ENCODE results near the gene RREB1.

The RREB1 gene

DNA sequence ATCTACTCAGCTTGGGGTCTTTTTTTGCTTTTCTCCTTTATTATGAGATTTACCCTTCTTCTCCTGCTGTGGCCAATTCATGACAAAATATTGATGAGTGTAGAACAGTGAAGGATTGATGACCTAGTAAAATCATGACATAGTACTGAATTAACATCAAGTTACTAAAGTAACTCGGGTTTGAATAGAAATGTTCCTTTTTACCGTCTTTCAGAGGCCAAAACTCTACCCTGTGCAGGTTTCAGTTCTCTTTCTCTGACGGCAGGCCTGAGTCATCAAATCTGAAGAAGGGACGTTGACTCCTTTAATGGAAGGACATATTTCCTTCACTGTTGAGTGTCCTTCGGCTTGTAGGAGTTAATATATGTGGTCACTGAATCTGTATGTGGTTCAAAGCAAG lies 80.7 kb downstream of the RREB1 start:
- no peak for DNase-seq (ENCODE audit: low read depth in 1 of 2, low spot score in 1 of 2)

DNA sequence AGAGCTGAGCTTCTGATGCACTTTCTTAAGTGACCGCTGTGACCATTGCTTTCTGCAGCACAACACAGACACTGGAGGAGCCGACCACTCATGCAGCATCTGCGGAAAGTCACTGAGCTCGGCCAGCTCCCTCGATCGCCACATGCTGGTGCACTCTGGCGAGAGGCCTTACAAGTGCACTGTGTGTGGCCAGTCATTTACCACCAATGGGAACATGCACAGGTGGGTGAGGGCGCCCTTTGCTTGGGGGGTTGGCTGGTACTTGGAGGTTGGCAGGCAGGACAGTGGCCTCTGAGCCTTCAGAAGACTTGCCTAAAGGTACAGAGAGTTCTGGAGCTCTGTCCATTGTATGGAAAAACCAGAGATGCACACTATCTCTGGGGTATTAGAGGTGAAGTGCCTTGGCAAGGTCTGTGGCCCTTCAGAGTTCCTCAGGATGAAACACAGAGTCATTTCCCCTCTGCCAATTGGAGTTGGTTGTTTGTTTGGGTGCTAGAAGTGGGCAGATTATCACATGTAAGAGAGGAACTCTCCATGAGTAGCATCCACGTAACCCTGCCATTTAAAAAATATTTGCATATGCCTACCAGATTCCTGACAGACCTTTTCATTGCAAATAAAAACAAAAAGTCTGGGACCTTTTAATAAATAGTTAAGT lies 81.5 kb downstream of the RREB1 start:
- no peak for DNase-seq (ENCODE audit: low read depth in 1 of 2, low spot score in 1 of 2)

- no peak for DNase-seq (ENCODE audit: low read depth in 1 of 2, low spot score in 1 of 2)
Observed at GRCh38 chr6:7190791-7191190, 83.0 kb downstream of the RREB1 start.

DNA sequence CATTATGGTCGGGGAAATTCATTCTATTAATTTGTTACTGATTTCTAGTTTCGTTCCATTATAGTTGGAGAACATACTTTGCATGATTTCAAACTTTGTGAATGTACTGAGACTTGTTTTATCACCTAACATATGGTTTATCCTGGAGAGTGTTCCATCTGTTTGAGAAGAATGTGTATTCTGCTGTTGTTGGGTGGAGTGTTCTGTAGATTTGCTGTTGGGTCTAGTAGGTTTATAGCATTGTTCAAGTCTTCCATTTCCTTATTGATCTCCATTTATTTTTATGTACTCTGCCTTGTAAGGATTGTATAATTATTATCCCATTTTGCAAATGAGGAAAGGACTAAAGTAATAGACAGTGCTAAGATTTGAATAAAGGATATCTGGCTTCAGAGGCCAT lies 85.4 kb downstream of the RREB1 start:
- DNase-seq (ENCODE audit: low read depth in 1 of 2, low spot score in 1 of 2): no peak

- no peak for DNase-seq (ENCODE audit: low read depth in 1 of 2, low spot score in 1 of 2)
Observed at GRCh38 chr6:7194657-7195056, 86.9 kb downstream of the RREB1 start.

DNA sequence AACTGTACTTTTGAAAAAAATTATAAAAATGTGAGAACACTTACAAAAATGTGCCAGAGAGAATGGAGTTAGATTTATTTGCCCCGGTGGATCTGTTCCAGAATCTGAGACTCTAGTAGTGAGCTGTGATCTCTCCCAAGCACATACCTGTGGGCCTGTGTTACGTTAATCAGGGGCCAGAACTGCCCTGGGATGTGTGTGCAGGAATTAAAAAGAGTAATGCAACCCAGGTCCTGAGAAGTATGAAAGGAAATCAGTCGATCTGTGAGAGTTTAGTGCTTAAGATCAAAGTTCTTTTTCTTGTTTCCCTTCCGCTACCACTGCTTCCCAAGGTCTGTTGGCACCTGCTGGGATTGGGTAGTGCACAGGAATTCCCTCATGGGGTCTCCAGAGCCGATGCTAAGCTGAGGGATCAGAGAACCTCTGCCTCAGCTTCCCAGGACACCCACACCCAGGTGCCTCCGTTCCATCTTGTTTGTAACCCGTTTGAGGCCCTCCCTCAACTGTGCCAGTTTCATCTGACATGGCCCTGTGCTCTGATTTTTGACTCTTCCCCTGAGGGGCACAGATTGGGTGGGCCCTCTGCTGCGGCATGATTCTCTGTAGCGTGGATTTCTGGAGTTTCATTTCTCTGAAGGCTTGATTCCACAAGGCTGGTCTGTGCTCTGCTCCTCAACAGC lies 87.7 kb downstream of the RREB1 start:
- no peak for DNase-seq (ENCODE audit: low read depth in 1 of 2, low spot score in 1 of 2)

DNA sequence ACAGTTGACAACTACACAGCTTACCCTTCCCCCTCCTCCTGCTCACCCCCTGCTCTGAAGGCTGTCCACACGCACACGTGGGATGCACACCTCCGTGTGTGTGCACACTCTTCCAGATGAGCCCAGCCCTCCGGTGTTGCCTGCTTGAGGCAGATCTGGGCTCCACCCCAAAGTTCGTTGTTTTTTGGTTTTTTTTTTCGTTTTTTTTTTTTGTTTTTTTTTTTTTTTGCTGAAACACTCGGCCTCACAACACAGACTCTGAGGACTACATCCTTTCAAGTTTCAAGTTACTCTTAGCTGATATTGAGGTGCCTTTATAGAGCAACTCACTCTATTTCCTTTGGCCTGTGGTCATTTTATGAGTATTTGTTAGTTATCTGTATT lies 88.2 kb downstream of the RREB1 start:
- DNase-seq (ENCODE audit: low read depth in 1 of 2, low spot score in 1 of 2): no peak

- DNase-seq (ENCODE audit: low read depth in 1 of 2, low spot score in 1 of 2): no peak
Observed at GRCh38 chr6:7196685-7197283, 89.0 kb downstream of the RREB1 start.

GRCh38 chr6:7197747-7198146 lies 90.0 kb downstream of the RREB1 start:
- no peak for DNase-seq (ENCODE audit: low read depth in 1 of 2, low spot score in 1 of 2)

GRCh38 chr6:7198833-7199800 lies 91.4 kb downstream of the RREB1 start:
- no peak for DNase-seq (ENCODE audit: low read depth in 1 of 2, low spot score in 1 of 2)

DNA sequence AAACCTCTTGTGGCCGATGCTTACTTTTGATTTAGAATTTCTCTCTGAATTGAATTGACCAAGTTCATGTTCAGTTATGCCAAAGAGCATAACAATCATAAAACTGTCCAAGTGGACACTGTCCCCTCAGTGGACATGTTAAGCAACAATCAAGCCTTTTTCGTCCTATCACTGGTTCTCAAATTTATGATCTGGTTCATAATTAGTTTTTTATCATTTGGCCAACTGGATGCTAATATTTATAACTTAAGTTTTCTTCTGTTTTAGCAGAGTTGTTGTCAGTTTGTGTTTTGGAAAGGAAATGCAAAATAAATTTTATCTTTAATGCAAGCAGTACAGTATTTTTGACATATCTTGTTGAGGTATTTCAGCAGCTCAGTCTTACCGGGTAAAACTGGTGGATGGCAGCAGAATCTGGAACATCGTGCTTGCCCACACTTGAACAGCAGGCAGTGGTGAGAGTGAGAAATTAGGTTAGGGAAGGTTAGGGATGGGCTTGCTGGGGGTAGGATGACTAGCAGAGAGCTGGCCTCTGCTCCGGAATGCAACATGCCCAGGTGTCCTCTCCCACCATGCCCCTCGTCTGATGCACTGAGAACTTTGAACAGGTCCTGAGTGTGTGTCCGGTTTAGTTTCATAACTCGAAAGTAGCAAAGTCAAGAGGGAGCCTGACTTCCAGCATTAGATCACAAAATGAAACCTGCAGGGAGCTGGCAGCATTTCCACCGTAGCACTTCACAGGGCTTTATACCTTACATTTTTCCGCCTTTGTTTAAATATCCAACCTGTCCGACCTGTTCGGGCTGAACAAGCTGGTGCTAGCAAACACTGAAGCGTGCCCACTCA lies 93.1 kb downstream of the RREB1 start:
- no peak for DNase-seq (ENCODE audit: low read depth in 1 of 2, low spot score in 1 of 2)

GRCh38 chr6:7201444-7201731 lies 93.6 kb downstream of the RREB1 start:
- no peak for DNase-seq (ENCODE audit: low read depth in 1 of 2, low spot score in 1 of 2)

- DNase-seq (ENCODE audit: low read depth in 1 of 2, low spot score in 1 of 2): no peak
Observed at GRCh38 chr6:7201732-7202541, 94.2 kb downstream of the RREB1 start.

GRCh38 chr6:7202950-7203349 lies 95.2 kb downstream of the RREB1 start:
- no peak for DNase-seq (ENCODE audit: low read depth in 1 of 2, low spot score in 1 of 2)

- DNase-seq (ENCODE audit: low read depth in 1 of 2, low spot score in 1 of 2): no peak
Observed at GRCh38 chr6:7203939-7204338, 96.2 kb downstream of the RREB1 start.

DNA sequence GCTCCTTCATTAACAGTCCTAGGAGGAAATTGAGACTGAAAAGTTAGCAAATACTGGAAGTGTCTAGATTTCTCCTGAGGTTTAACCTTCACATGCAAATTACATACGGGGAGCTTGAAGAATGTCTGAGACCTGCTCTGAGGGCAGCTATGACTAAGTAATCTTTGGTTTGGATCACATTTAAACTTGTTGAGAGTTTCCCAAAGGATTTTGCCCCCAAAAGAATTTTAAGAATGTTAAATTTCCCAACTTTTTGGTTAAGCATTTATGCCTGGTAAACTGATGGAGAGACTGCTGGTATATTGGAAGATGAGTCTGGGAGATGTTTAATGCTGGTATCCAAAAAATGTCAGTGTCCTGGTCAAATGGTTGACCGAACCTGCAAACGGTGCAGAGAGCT lies 97.0 kb downstream of the RREB1 start:
- DNase-seq (ENCODE audit: low read depth in 1 of 2, low spot score in 1 of 2): no peak

GRCh38 chr6:7207720-7208119 lies 100.0 kb downstream of the RREB1 start:
- no peak for DNase-seq (ENCODE audit: low read depth in 1 of 2, low spot score in 1 of 2)

- DNase-seq (ENCODE audit: low read depth in 1 of 2, low spot score in 1 of 2): no peak
Observed at GRCh38 chr6:7213416-7213815, 105.7 kb downstream of the RREB1 start.

- DNase-seq (ENCODE audit: low read depth in 1 of 2, low spot score in 1 of 2): no peak
Observed at GRCh38 chr6:7214468-7214867, 106.7 kb downstream of the RREB1 start.

- no peak for DNase-seq (ENCODE audit: low read depth in 1 of 2, low spot score in 1 of 2)
Observed at GRCh38 chr6:7215131-7215530, 107.4 kb downstream of the RREB1 start.

Data from activated CD4-positive, alpha-beta T cell treated with anti-CD3 and anti-CD28 coated beads, Interleukin-2, amount 50 U/mL, for 24 hours (primary cell).